ENCODE measurements around the gene MRS2.
A peak's percentile ranks its signal among the peaks of the same experiment; 100 is the strongest.
"Not testable (repeated sequence)": the region's sequence is repeated elsewhere in the genome, so short reads cannot be mapped to it uniquely, and the experiment has no call there.

Gene MRS2

GRCh38 chr6:24402697-24403500, at the start of gene MRS2:
TSS of gene MRS2 (plus strand) at chr6:24402936. CDS start at chr6:24403047, 111 bp downstream.
- DNase-seq: peak; percentile 67 to 95 (median 86)
- intact Hi-C loops (cut with DNase I): no loop called here

GRCh38 chr6:24353861-24354260, 48.9 kb upstream of the MRS2 start:
- no peak for DNase-seq
- intact Hi-C loops (cut with DNase I): no loop called here

- DNase-seq: no peak
These were observed 47.3 kb upstream of the MRS2 start for GRCh38 chr6:24355393-24355792.

GRCh38 chr6:24356310-24356973, 46.3 kb upstream of the MRS2 start:
- DNase-seq: no peak
- intact Hi-C loops (cut with DNase I): no loop called here

More at GRCh38 chr6:24355393-24355792, 47.3 kb upstream of the MRS2 start:
- intact Hi-C loops (cut with DNase I): no loop called here

GRCh38 chr6:24357336-24358218, 45.2 kb upstream of the MRS2 start, which contains the start of gene DCDC2:
TSS of gene DCDC2 (minus strand) at chr6:24358059. CDS start at chr6:24357750, 309 bp downstream.
- intact Hi-C loops (cut with DNase I): no loop called here
- peak in 6 of 42 donors; percentile 4 to 24 (median 12) for DNase-seq

GRCh38 chr6:24358219-24358821, 44.4 kb upstream of the MRS2 start:
- DNase-seq: no peak
- intact Hi-C loops (cut with DNase I): no loop called here

GRCh38 chr6:24359640-24360454, 42.9 kb upstream of the MRS2 start:
- peak; percentile 43 to 91 (median 74) for DNase-seq
- intact Hi-C loops (cut with DNase I): no loop called here

GRCh38 chr6:24362363-24362762, 40.4 kb upstream of the MRS2 start:
- DNase-seq; intact Hi-C loops (cut with DNase I): not testable (repeated sequence)

GRCh38 chr6:24365103-24365633, 37.6 kb upstream of the MRS2 start:
- intact Hi-C loops (cut with DNase I); DNase-seq: not testable (repeated sequence)

GRCh38 chr6:24374612-24375011, 28.1 kb upstream of the MRS2 start:
- intact Hi-C loops (cut with DNase I): no loop called here
- no peak for DNase-seq

- intact Hi-C loops (cut with DNase I): no loop called here
- no peak for DNase-seq
These were observed 25.9 kb upstream of the MRS2 start for GRCh38 chr6:24376871-24377270.

GRCh38 chr6:24378473-24379097, 24.2 kb upstream of the MRS2 start:
- no peak for DNase-seq
- intact Hi-C loops (cut with DNase I): no loop called here

GRCh38 chr6:24381476-24382219, 21.1 kb upstream of the MRS2 start:
- intact Hi-C loops (cut with DNase I): no loop called here
- no peak for DNase-seq

GRCh38 chr6:24382220-24382540, 20.6 kb upstream of the MRS2 start:
- DNase-seq: no peak
- intact Hi-C loops (cut with DNase I): no loop called here

GRCh38 chr6:24382891-24383494, 19.7 kb upstream of the MRS2 start:
- intact Hi-C loops (cut with DNase I); DNase-seq: not testable (repeated sequence)

- intact Hi-C loops (cut with DNase I); DNase-seq: not testable (repeated sequence)
These were observed 18.2 kb upstream of the MRS2 start for GRCh38 chr6:24384369-24385130.
